Posterior vena cava (tissue), 2 donors: Measurements from ENCODE around the gene CEP85L. TPM values are rescaled to one million over a fixed set of nuclear protein-coding genes. Genes with fewer than 3 reads are reported as not detected.

Experiments used
- DNase-seq: peaks from one replicate; pipeline ENCODE4 v3.0.0-alpha.2; 2020; ENCODE audit warnings: low spot score
- intact Hi-C, 2 donors: fragments of 100-400 bp; cut with DNase I; formaldehyde crosslinking; loops; one replicate each; pipeline versions ENCODE4 v1.14.1 to v1.14.2; 2022 to 2023
- total RNA-seq, 2 donors: library from RNA; stranded (reverse); fragmentation: NEBNext Ultra II Directional; extraction: Animal tissue kit (Norgen Biotek cat#: 25700); gene quantifications; one replicate each; pipeline ENCODE4 v1.2.1, GENCODE V29; 2021
- donor health status: DM: yes; HTN: yes; CAD: no.
- donor health status: DM: yes; HTN: yes; CAD: no.

Gene CEP85L
- total RNA-seq, 2 donors from 2014 or later: 14.0 to 15.4 TPM

DNA sequence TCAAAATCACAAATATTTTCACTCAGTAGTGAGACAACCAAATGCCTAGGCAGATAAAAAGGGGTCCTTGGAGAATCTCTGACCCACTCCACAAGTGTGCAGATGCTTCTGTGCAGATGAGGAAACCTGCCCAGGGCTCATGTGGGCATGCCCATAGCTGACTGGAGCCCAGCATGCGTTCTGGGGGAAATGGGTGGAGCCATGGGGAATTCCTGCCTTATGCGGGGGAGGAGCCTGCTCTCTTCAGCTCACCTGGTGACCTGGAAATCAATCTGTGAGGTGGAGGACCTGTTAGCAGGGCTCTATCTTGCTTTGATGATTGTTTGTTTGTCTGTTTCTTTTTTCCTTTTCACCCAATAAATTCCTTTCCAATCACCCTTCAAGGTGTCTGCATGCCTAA, 126.7 kb downstream of the CEP85L start:
- intact Hi-C loops: no loop called here
- DNase-seq: no peak

DNA sequence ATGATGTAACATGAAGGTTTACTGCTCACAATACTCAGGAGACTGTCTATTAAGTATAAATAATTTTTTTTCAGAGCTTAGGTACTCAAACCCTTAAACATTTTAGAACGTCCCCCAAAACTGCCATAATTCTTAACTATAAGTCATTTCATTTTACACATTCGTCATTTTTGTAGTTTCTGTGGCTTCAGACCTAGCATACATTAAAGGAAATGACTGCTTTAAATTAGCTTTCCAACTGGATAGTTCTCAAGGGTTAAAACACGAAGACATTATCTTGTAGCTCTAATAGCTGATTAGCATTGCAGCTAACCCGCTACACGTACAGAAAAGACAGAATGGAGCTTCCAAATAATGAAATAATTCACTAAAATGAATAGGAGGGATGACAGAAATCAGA, 128.2 kb downstream of the CEP85L start:
- no peak for DNase-seq
- intact Hi-C loops: no loop called here

DNA sequence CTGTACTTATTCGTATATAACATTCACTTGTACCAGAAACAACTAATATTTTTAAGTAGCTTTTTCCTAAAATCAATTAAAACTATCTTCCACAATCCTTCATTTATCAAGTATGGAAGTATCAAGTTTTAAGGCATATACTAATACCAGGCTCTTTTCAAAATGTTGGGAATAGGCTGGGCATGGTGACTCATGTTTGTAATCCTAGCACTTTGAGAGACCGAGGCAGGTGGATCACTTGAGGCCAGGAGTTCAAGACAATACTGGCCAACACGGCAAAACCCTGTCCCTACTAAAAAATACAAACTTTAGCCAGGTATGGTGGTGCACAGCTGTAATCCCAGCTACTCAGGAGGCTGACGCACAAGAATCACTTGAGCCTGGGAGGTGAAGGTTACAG, 129.0 kb downstream of the CEP85L start:
- DNase-seq: no peak
- intact Hi-C loops: no loop called here

DNA sequence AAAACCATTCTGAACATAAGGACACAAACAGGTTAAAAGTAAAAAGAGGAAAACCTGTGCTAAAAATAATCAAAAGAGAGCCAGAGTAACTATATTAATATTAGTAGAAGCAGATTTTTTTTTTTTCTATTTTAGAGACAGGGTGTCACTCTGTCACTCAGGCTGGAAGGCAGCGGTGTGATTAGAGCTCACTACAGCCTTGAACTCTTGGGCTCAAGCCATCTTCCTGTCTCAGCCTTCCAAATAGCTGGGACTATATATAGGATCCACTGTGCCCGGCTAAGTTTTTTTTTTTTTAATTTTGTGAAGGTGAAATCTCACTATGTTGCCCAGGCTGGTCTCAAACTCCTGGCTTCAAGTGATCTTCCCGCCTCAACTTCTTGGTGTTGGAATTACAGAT, 136.7 kb downstream of the CEP85L start:
- DNase-seq: no peak
- intact Hi-C loops: loop anchor here (5.0 to 10.0 kb wide), 2 partner anchors 230 to 232 kb away; no protein-coding TSS in a partner anchor

DNA sequence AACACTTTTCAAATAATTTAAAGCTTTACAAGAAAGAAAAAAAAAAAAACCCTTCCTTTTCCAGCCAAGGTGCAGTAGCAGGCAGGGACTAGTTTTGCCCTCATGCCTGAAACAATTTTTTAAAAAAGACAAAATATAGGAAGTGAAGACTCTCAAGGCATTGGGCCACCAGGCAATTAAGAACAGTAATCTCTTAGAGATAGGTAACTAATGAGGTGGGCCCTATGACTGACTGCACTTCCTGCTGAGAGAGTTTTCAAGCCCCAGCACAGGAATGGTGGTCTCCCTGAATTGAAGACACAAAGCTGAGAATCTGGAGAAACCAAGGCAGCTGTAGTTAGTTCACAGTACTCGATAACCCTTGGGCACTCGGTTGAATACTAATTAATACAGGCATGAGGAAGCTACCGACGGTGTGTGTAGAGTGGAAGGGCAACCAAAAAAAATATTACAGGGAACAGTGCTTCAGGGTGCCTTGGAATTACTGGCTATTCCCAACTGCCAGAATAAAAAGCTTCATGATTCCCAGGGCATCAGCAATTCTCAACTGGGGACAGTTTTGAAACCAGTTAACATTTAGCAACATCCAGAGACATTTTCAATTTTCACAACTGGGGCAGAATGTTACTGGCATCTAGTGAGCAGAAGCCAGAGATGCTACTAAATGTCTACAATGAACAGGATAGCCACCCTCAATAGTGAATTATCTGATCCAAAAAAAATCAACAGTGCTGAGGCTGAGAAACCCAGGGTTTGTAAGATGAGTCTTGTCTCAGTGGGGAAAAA, 139.3 kb downstream of the CEP85L start:
- intact Hi-C loops: loop anchor here (5.0 to 10.0 kb wide), 2 partner anchors 227 to 230 kb away; no protein-coding TSS in a partner anchor
- DNase-seq: no peak

DNA sequence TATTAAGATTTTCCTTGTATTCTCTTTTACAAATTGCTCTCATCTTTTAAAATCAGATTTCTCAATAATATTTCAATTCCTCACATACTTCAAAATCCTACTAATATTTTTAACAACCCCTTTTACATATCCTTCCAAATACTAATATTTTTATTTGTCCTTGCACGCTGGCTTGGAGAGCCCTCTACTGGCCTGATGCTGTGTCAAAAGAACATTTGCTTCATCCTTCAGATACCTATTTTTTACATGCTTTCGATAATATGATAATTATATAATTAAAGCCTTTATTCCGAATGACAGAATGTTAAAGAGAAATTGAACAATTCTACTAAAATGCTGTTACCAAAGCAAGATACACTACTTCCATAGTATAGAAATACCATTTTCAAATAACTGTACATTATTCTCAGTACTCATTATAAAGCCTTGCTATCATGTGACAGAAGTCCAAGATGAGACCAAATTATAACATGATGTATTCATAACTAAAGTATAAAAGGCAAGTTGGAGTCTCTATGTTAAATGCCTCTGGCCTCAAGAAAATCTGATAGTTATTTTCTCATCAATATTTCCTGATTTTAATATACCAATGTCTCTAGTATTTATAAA, 142.3 kb downstream of the CEP85L start:
- DNase-seq: no peak
- intact Hi-C loops: no loop called here

DNA sequence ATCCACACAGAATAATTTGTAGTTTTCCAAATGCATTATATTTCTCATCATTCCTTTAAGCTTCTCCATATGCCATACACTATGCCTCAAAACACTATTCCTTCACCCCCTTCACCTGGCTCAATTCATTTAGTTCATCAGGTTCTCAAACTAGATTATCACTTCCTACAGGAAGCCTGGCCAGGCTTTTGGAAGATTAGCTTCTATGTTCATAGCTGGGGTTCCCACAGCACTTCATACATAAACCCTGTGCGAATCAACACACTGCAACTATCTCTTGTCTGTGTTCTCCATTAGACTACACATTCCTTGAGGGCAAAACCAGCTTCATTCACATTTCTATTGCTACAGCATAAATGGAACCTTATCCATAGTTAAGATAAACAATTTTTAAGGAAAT, 143.8 kb downstream of the CEP85L start:
- intact Hi-C loops: no loop called here
- no peak for DNase-seq

DNA sequence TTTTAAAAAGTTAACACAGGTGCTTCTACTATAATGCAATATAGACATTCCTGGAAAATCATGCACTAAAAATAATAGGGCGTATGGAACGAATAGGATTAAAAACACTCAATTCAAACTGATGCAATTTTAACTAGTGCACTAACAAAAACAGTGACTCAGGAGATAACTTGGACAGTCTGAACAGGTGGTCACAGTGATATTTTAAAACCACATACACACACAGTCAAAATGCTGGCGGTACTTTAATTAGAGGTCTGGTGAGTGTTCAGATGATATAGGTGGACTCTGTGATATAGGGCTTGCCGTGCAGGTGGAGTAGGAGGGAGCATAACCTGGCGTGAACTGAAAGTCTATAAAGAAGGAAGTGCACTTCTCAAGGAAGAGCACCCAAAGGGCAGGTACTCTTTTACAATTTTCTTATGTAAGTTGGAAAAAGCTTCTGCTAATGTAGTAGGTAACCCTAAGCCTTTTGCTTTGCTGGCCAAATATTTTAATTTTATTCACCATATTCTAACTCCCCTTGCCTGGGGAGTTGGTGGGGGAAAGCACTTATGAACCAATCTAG, 145.2 kb downstream of the CEP85L start:
- no peak for DNase-seq
- intact Hi-C loops: no loop called here

DNA sequence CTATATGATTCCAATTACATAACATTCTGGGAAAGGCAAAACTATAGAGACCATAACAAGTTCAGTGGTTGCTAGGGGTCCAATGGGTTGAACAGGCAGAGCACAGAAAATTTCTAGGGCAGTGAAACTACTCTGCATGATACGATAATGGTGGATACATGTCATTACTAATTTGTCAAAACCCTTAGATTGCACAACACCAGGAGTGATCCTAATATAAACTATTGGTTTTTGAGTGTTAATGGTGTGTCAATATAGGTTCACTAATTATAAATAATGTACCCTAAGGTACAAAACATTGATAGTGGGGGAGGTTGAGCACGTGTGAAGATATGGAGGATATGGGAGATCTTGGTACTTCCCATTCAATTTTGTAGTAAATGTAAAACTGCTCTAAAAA, 145.7 kb downstream of the CEP85L start:
- intact Hi-C loops: no loop called here
- DNase-seq: no peak

DNA sequence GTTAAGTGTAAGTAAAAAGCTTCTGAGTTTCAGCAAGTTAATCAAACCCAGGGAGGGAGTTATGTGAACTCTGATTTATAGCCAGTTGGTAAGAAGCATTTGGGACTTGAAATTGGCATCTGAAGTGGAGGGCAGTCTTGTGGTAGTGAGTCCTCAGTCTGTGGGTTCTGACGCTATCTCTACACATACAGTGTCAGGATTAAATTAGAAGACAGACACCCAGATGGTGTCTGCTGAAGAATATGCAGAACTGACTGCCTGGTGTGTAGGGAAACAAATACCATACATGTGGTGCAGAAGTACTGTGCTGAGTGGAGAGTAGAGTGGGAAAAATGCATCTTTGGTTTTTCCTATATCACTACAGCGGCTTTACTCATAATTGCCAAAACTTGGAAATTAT, 146.8 kb downstream of the CEP85L start:
- no peak for DNase-seq
- intact Hi-C loops: no loop called here

DNA sequence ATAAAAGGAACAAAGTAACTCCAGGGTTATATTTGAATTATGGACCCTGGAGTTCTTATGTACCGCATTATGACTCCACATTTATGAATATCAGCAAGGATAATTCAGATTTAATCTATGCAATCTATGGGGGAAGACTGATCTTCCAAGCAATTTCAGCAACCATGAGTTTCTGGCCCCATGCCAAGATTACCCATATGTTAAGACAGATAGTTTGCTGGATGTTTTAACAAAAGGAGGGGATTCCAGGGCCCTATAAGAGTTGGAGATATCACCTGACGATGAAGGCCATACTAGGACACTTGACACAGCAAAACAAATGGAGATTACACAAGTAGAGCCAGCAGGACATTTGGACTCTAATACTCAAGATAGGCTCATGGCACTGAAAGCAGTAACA, 149.2 kb downstream of the CEP85L start:
- intact Hi-C loops: no loop called here
- DNase-seq: no peak

DNA sequence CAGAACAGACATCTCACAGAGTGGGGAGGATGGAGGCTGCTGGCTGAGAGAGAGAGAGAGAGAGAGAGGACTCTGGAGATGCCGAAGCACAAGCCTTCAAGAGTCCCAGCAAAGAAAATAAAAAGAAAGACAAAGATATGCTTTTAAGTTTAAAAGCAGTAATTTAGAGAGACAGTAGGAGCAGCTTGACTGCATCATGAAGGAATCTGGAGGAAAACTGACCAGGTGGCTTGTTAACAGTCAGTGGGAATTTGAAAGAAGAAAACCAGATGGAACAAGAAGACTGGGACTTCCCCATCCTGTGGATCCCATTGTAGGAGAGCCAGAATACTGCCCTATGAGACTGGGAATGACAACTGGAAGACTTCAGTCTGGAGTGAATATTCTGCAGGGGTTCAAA, 149.6 kb downstream of the CEP85L start:
- intact Hi-C loops: no loop called here

DNA sequence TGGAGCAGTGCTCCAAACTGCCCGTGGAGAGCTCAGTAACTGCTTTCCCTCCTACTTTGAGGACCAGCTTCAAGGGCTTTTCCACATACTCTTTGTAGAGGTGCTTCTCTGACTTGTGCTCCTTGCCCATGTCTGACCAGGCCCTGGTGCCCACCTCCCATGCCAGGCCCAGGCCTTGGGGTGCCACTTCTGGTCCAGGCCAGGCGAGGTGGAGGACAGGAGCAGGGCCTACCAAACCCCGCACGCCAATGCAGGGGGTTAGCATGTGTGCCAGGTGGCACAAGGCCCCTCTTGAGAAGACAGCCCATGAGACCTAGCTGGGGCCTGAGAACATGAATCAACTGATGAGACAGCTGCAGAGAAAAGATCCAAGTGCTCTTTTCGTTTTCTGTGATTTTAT, 150.3 kb downstream of the CEP85L start:
- intact Hi-C loops: no loop called here

More for the DNA sequence above, 149.6 kb downstream of the CEP85L start:
- DNase-seq: no peak

DNA sequence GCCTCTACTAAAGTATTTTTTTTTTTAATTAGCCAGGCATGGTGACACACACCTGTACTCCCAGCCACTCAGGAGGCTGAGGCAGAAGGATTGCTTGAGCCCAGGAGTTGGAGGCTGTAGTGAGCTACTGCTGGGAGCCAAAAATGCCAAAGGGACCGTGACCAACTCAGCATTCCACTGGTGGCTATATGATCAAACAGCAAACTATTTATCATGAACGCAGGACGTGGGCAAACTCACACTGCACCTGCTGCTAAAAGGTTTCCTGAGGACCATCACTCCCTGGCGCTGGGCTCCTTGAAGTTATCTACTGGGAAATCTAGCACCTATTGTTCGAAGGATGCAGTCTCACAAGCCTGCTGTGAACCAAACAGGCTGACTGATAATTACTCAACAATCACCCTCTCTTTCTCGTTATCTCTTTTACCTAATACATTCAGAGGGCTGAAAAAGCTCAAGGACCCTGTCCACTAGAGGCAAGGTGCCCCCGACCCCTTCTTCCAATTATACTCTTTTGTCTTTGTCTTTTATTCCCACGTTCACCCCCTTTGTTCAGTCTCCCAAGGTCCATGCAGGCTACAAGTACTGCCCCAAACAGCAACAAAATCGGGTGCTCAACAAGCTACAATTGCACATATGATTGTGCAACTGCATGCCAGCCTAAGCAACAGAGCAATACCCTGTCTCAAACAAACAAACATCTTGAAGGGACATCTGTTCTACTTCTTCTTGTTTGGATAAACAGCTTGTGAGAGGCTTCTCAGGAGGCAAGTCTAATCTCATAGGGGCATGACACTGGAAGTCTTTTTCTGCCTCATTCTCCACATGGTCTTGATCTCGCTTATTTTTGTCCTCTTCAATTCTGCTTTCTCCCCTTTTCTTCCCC, 151.0 kb downstream of the CEP85L start:
- intact Hi-C loops: no loop called here
- DNase-seq: no peak

More for the DNA sequence above, 150.3 kb downstream of the CEP85L start:
- DNase-seq: no peak

DNA sequence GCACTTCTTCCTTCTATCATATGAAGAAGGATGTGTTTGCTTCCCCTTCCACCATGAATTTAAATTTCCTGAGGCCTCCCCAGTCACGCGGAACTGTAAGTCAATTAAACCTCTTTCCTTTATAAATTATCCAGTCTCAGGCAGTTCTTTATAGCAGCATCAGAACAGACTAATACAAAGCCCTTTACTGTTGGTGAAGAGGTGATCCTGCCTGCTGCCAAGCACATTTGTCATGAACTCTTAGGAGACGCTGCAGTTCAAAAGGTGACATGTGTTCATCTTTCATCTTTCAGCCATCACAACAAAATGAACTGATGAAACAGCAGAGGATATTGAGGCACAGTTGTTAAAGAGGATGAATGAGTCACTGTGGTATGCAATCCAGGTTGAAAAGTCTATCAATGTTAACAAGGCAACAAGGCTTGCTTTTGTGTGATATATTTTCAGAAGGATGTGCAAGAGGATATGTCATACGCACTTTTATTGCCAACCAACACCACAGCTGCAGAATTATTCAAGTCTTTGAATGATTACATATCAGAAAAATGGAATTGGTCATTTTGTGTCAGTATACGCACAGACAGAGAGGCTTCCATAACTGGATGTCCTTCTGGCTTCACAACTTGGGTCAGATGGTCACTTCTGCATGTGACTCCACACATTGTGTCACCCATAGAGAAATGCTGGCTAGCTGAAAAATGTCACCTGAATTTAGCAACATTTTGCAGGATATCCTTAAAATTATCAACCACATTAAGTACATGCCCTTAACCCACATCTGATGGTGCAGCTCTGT, 155.7 kb downstream of the CEP85L start:
- intact Hi-C loops: no loop called here
- no peak for DNase-seq

DNA sequence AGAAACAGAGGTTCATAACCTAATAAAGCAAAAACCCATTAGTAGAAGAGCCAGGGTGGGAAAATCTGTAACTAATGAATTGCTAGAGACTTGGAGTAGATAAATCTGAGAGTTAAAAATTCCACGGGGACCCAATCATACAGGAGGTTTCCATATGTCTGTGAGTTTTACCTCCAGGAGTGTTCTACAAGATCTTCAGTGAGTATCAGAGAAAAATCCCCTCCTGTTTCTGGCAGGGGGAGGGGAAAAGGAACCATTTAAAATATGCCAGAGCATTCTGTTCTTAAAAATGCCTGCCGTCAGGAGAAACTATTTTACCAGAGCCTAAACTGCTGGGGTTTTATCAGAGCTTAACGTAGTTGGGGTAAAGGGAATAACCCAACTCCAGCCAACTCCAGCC, 157.3 kb downstream of the CEP85L start:
- intact Hi-C loops: no loop called here
- DNase-seq: no peak

DNA sequence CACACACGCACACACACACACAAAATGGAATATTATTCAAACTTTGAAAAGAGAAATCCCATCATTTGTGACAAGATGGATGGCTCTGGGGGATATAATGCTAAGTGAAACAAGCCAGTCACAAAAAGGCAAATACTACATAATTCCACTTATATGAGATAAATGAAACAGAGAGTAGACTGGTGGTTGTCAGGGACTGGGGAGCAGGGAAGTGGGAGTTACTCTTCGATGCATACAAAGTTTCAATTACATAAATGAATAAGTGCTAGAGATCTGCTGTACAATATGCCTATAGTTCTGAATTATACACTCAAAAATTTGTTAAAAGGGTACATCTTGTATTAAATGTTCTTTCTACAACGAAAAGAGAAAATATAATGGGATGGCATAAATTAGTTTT, 161.4 kb downstream of the CEP85L start:
- intact Hi-C loops: no loop called here
- DNase-seq: no peak

DNA sequence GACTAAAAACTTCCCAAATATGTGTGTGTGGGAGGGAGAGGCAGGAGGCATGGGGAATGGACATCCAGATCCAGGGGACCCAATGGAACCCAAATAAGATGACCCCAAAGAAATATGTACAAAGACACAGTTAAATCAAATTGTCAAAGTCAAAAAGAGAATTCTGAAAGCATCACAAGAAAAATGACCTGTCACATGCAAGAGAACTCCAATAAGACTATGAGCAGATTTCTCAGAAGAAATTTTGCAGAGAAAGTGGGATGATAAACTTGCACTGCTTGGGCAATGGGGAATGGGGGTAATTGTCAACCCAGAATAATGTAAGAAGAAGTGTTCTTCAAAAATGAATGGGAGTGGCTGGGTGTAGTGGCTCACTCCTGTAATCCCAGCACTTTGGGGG, 162.8 kb downstream of the CEP85L start:
- no peak for DNase-seq
- intact Hi-C loops: no loop called here
